IPS-NIHi7 (cell line): Measurements from ENCODE around the gene ILF3.
"Not testable (repeated sequence)": the region's sequence is repeated elsewhere in the genome, so short reads cannot be mapped to it uniquely, and the experiment has no call there.

ENCODE experiments used
- DNase-seq: peaks from one replicate; pipeline ENCODE4 v3.0.0; 2012; ENCODE audit warnings: mixed read lengths; ENCODE audit errors: extremely low spot score

Gene ILF3

GRCh38 chr19:10642473-10643171 lies 11.5 kb upstream of the ILF3 start:
- DNase-seq, result peak; percentile 13

GRCh38 chr19:10643172-10643967 lies 10.8 kb upstream of the ILF3 start:
- peak; percentile 8 for DNase-seq

DNA sequence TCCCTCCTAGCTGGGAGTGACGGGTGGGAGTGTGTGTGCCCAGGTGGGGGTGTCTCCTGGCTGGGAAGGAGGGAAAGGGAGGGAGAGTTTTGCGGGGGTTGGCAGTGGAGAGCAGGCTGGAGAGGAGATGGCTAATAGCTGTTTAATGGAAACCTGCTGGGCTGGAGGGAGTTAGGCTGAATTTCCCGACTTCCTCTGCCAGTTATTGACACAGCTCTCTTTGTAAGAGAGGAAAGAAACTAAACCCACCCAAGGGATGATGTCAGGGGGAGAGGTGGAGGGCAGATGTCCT lies 10.2 kb upstream of the ILF3 start:
- peak; percentile 34 for DNase-seq

GRCh38 chr19:10644260-10645007 lies 9.7 kb upstream of the ILF3 start:
- peak; percentile 95 for DNase-seq

GRCh38 chr19:10646456-10647159 lies 7.5 kb upstream of the ILF3 start:
- no peak for DNase-seq

DNA sequence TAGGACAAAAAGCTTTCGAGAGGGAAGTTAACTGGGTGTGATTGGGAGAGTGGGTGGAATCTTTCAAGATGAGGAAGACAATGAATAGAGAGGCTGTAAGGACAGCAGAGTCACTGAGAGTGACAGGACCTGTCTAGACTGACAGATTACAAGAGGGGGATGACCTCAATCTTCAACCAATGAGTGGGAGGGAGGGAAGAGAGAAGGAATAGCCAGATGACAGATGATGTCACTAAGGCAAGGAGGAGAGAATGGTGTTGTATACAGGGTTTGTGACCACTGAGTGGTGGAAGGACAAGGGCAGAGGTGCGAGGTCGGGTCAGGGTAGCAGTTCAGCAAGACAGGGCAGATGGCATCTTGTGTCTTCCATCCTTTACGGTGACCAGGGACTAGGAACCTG lies 5.8 kb upstream of the ILF3 start:
- DNase-seq, result no peak

DNA sequence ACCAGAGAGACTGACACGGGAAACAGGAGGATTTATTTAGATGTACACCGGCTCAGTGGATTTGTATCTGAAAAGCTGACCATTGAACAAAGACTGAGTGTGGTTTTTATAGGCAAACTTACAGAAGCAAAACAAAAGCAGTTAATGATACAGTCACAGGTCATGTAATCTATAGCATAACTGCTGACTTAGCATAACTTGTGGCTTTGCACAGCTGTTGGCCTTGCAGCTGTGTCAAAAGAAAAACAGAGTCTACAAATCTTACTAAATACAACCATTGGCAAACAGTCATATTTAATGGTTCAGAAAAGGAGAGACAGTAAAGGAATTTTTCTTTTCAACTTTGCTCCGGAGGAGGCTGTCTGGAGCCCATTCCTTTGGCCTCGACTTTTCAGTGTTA lies 2.3 kb upstream of the ILF3 start:
- DNase-seq, result no peak

- DNase-seq, result no peak
Measured at GRCh38 chr19:10653482-10653731, 739 bp upstream of the ILF3 start.

GRCh38 chr19:10654610-10655456 lies 687 bp downstream of the ILF3 start:
- DNase-seq, result peak; percentile 87

- DNase-seq, result peak; percentile 15
Measured at GRCh38 chr19:10655457-10656312, 1.5 kb downstream of the ILF3 start.

- DNase-seq, result no peak
Measured at GRCh38 chr19:10660346-10660745, 6.2 kb downstream of the ILF3 start.

DNA sequence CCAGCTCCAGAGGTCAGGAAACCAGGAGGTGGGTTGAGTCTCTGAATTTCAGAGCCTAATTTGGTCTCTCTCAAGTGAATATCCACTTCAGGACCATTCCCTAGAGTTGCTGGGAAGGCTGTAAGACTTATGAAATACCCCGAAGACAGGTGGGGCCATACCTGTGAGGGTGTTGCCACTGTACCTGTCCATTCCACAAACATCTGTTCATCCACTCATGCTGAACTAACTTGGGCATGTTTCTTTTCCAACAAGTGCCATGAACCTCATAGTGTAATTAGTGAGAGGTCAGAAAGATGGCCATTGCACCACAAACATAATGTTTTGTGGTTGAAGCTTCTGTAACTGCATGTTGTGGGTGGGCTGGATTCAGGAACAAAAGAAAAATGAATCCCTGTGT lies 7.8 kb downstream of the ILF3 start:
- DNase-seq, result no peak

GRCh38 chr19:10662384-10663251 lies 8.5 kb downstream of the ILF3 start:
- no peak for DNase-seq

- DNase-seq, result not testable (repeated sequence)
Measured at GRCh38 chr19:10663252-10663563, 9.1 kb downstream of the ILF3 start.

DNA sequence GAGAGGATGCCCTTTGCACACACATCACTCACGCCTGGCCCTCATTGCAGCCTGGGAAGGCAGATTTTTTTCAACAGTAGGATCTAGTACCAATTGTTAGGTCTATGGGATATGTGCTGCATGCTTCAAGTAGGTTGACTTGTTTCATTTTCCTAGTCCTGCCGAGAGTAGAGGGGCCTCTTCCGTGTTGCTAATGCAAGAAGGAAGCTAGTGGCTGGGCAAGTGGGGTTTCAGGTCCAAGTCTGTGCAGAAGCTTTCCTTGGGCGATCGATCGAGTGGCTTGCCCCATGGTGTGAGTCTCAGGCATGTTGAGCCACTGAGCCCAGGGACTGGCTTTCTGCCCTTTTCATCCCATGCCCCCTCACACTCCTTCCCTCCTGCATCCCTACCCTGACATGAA lies 13.7 kb downstream of the ILF3 start:
- DNase-seq, result no peak

GRCh38 chr19:10669246-10669645 lies 15.1 kb downstream of the ILF3 start:
- DNase-seq, result no peak

- DNase-seq, result no peak
Measured at GRCh38 chr19:10670182-10670581, 16.0 kb downstream of the ILF3 start.

- no peak for DNase-seq
Measured at GRCh38 chr19:10670876-10671804, 17.0 kb downstream of the ILF3 start.

DNA sequence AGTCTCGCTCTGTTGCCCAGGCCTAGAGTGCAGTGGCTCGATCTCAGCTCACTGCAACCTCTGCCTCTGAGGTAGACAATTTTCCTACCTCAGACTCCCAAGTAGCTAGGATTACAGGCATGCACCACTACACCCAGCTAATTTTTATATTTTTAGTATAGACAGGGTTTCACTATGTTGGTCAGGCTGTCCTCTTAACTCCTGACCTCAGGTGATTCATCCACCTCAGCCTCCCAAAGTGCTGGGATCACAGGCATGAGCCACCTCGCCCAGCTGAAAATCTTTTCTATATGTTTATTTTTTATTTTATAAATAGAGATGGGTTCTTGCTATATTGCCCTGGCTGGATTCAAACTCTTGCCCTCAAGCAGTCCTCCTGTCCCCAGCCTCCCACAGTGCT lies 17.8 kb downstream of the ILF3 start:
- DNase-seq, result not testable (repeated sequence)
